ENCODE data around the gene FXYD2. TPM values are rescaled to one million over a fixed set of nuclear protein-coding genes. Genes with fewer than 3 reads are reported as not detected.

Gene FXYD2
- total RNA-seq, 1 donor from 2014 or later = 3.6 TPM

GRCh38 chr11:117836077-117836960, 11.8 kb upstream of the FXYD2 start:
- Mint-ChIP-seq H3K4me3 (no peak overlapping the region), H3K27ac (no peak overlapping the region), H3K4me1 (ENCODE audit: low read depth) (peaks cover 19% of the 10 kb centered on the region), H3K27me3 (ENCODE audit: insufficient read depth) (peaks cover 22% of the 10 kb centered on the region), H3K36me3 (ENCODE audit: low read depth) (no peaks in the 10 kb centered on the region), H3K9me3 (no peaks in the 10 kb centered on the region)
- DNase-seq (ENCODE audit: low spot score) = no peak
- intact Hi-C loops (cut with micrococcal nuclease) = no loop called here

- Mint-ChIP-seq H3K4me1 (ENCODE audit: low read depth) (peaks cover 27% of the 10 kb centered on the region), H3K27ac (no peak overlapping the region), H3K9me3 (no peaks in the 10 kb centered on the region), H3K4me3 (no peak overlapping the region), H3K27me3 (ENCODE audit: insufficient read depth) (peaks cover 19% of the 10 kb centered on the region), H3K36me3 (ENCODE audit: low read depth) (no peaks in the 10 kb centered on the region)
- intact Hi-C loops (cut with micrococcal nuclease) = no loop called here
- DNase-seq (ENCODE audit: low spot score) = no peak
Measured at GRCh38 chr11:117835576-117835975, 11.0 kb upstream of the FXYD2 start.

GRCh38 chr11:117834838-117835443, 10.4 kb upstream of the FXYD2 start:
- H3K27ac Mint-ChIP-seq = no peak overlapping the region
- no peaks in the 10 kb centered on the region for H3K36me3 Mint-ChIP-seq (ENCODE audit: low read depth)

GRCh38 chr11:117834068-117834810, 9.7 kb upstream of the FXYD2 start:
- Mint-ChIP-seq H3K36me3 (ENCODE audit: low read depth) (no peaks in the 10 kb centered on the region), H3K4me1 (ENCODE audit: low read depth) (peaks cover 40% of the 10 kb centered on the region), H3K27ac (no peak overlapping the region), H3K27me3 (ENCODE audit: insufficient read depth) (peaks cover 19% of the 10 kb centered on the region), H3K4me3 (no peak overlapping the region), H3K9me3 (no peaks in the 10 kb centered on the region)
- DNase-seq (ENCODE audit: low spot score) = no peak
- intact Hi-C loops (cut with micrococcal nuclease) = no loop called here

More at GRCh38 chr11:117834838-117835443, 10.4 kb upstream of the FXYD2 start:
- no peak for DNase-seq (ENCODE audit: low spot score)
- H3K27me3 Mint-ChIP-seq (ENCODE audit: insufficient read depth) = peaks cover 19% of the 10 kb centered on the region
- peaks cover 33% of the 10 kb centered on the region for H3K4me1 Mint-ChIP-seq (ENCODE audit: low read depth)
- intact Hi-C loops (cut with micrococcal nuclease) = no loop called here
- no peaks in the 10 kb centered on the region for H3K9me3 Mint-ChIP-seq
- no peak overlapping the region for H3K4me3 Mint-ChIP-seq

- DNase-seq (ENCODE audit: low spot score) = no peak
- Mint-ChIP-seq H3K27ac (no peak overlapping the region), H3K9me3 (no peaks in the 10 kb centered on the region), H3K4me1 (ENCODE audit: low read depth) (peaks cover 48% of the 10 kb centered on the region), H3K36me3 (ENCODE audit: low read depth) (no peaks in the 10 kb centered on the region), H3K4me3 (no peak overlapping the region), H3K27me3 (ENCODE audit: insufficient read depth) (peaks cover 16% of the 10 kb centered on the region)
- intact Hi-C loops (cut with micrococcal nuclease) = no loop called here
Measured at GRCh38 chr11:117833401-117833891, 8.9 kb upstream of the FXYD2 start.

GRCh38 chr11:117832511-117832910, 8.0 kb upstream of the FXYD2 start:
- H3K27ac Mint-ChIP-seq = peak overlapping the region; percentile 27
- no peaks in the 10 kb centered on the region for H3K9me3 Mint-ChIP-seq
- no peak for DNase-seq (ENCODE audit: low spot score)
- no peak overlapping the region for H3K4me3 Mint-ChIP-seq
- H3K36me3 Mint-ChIP-seq (ENCODE audit: low read depth) = no peaks in the 10 kb centered on the region
- intact Hi-C loops (cut with micrococcal nuclease) = no loop called here
- H3K27me3 Mint-ChIP-seq (ENCODE audit: insufficient read depth) = peaks cover 8% of the 10 kb centered on the region
- H3K4me1 Mint-ChIP-seq (ENCODE audit: low read depth) = peaks cover 48% of the 10 kb centered on the region

- Mint-ChIP-seq H3K27ac (no peak overlapping the region), H3K36me3 (ENCODE audit: low read depth) (no peaks in the 10 kb centered on the region), H3K9me3 (no peaks in the 10 kb centered on the region), H3K4me1 (ENCODE audit: low read depth) (peaks cover 48% of the 10 kb centered on the region), H3K27me3 (ENCODE audit: insufficient read depth) (peaks cover 4% of the 10 kb centered on the region), H3K4me3 (no peak overlapping the region)
- DNase-seq (ENCODE audit: low spot score) = no peak
- intact Hi-C loops (cut with micrococcal nuclease) = no loop called here
Measured at GRCh38 chr11:117831661-117832415, 7.3 kb upstream of the FXYD2 start.

GRCh38 chr11:117830674-117831351, 6.3 kb upstream of the FXYD2 start:
- peak overlapping the region; percentile 57 for H3K4me3 Mint-ChIP-seq
- peak overlapping the region; percentile 87 for H3K27ac Mint-ChIP-seq
- intact Hi-C loops (cut with micrococcal nuclease) = no loop called here
- H3K27me3 Mint-ChIP-seq (ENCODE audit: insufficient read depth) = no peaks in the 10 kb centered on the region
- H3K36me3 Mint-ChIP-seq (ENCODE audit: low read depth) = no peaks in the 10 kb centered on the region
- peaks cover 59% of the 10 kb centered on the region for H3K4me1 Mint-ChIP-seq (ENCODE audit: low read depth)
- DNase-seq (ENCODE audit: low spot score) = no peak
- no peaks in the 10 kb centered on the region for H3K9me3 Mint-ChIP-seq

GRCh38 chr11:117830072-117830471, 5.5 kb upstream of the FXYD2 start:
- Mint-ChIP-seq H3K36me3 (ENCODE audit: low read depth) (no peaks in the 10 kb centered on the region), H3K4me1 (ENCODE audit: low read depth) (peaks cover 63% of the 10 kb centered on the region), H3K9me3 (no peaks in the 10 kb centered on the region), H3K4me3 (peak overlapping the region; percentile 64), H3K27ac (peak overlapping the region; percentile 87), H3K27me3 (ENCODE audit: insufficient read depth) (no peaks in the 10 kb centered on the region)
- intact Hi-C loops (cut with micrococcal nuclease) = no loop called here
- DNase-seq (ENCODE audit: low spot score) = no peak

- DNase-seq (ENCODE audit: low spot score) = no peak
- peak overlapping the region; percentile 65 for H3K27ac Mint-ChIP-seq
- no peak overlapping the region for H3K4me3 Mint-ChIP-seq
- no peaks in the 10 kb centered on the region for H3K9me3 Mint-ChIP-seq
- intact Hi-C loops (cut with micrococcal nuclease) = no loop called here
- no peaks in the 10 kb centered on the region for H3K27me3 Mint-ChIP-seq (ENCODE audit: insufficient read depth)
- H3K4me1 Mint-ChIP-seq (ENCODE audit: low read depth) = peaks cover 67% of the 10 kb centered on the region
- H3K36me3 Mint-ChIP-seq (ENCODE audit: low read depth) = no peaks in the 10 kb centered on the region
Measured at GRCh38 chr11:117829369-117829725, 4.8 kb upstream of the FXYD2 start.

GRCh38 chr11:117828611-117829368, 4.2 kb upstream of the FXYD2 start:
- peak overlapping the region; percentile 86 for H3K27ac Mint-ChIP-seq
- DNase-seq (ENCODE audit: low spot score) = peak; percentile 79
- H3K9me3 Mint-ChIP-seq = no peaks in the 10 kb centered on the region
- peaks cover 73% of the 10 kb centered on the region for H3K4me1 Mint-ChIP-seq (ENCODE audit: low read depth)
- no peaks in the 10 kb centered on the region for H3K27me3 Mint-ChIP-seq (ENCODE audit: insufficient read depth)
- intact Hi-C loops (cut with micrococcal nuclease) = loop anchor here (1.0 kb wide), 1 partner anchor 10 kb away; no protein-coding TSS in a partner anchor
- H3K4me3 Mint-ChIP-seq = peak overlapping the region; percentile 37
- H3K36me3 Mint-ChIP-seq (ENCODE audit: low read depth) = no peaks in the 10 kb centered on the region

All from activated T-helper 1 cell treated with anti-CD3 and anti-CD28 coated beads, Interleukin-12 subunit alpha, Interleukin-12 subunit beta, Interleukin-2, Interleukin-4 antibody, amounts not matched to agents 30 ng/mL and 10 ng/mL and 1 ng/mL, durations not matched to agents 14 hours and 24 hours and 36 hours (primary cell).